GM18507 (cell line): ENCODE measurements around the gene TMIGD2.
"Not testable (repeated sequence)": the region's sequence is repeated elsewhere in the genome, so short reads cannot be mapped to it uniquely, and the experiment has no call there.

Source experiments
- DNase-seq: peaks from one replicate; pipeline ENCODE4 v3.0.0; 2011; ENCODE audit warnings: low read depth; ENCODE audit not compliant: insufficient read length; ENCODE audit errors: extremely low spot score
- FAIRE-seq: peaks from 2 replicates; lab custom pipeline; 2011; peaks lifted over from hg19 to GRCh38; lab: Jason Lieb, UNC

The TMIGD2 gene, protein sequence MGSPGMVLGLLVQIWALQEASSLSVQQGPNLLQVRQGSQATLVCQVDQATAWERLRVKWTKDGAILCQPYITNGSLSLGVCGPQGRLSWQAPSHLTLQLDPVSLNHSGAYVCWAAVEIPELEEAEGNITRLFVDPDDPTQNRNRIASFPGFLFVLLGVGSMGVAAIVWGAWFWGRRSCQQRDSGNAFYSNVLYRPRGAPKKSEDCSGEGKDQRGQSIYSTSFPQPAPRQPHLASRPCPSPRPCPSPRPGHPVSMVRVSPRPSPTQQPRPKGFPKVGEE

DNA sequence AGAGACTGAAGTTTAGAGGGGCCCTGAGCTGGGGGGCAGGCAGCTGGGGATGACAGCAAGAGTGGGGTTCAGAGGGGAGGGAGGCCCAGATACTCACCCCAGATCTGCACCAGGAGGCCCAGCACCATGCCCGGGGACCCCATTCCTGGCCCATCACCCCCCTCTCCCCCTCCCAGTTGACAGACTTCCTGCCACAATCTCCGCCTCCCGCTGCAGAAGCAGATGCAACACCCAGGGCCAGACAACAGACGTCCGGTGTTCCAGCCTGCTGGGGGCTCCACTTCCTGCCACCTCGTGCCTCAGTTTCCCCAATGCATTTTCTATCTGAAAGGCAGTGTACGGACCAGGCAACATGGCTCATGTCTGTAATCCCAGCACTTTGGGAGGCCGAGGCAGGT lies at the start of gene TMIGD2:
Gene TMIGD2, minus strand, starts transcription at position 147 of the 398 bp plus-strand sequence. Its CDS starts 4 bp downstream, at position 143.
- DNase-seq: no peak
- no peak for FAIRE-seq

DNA sequence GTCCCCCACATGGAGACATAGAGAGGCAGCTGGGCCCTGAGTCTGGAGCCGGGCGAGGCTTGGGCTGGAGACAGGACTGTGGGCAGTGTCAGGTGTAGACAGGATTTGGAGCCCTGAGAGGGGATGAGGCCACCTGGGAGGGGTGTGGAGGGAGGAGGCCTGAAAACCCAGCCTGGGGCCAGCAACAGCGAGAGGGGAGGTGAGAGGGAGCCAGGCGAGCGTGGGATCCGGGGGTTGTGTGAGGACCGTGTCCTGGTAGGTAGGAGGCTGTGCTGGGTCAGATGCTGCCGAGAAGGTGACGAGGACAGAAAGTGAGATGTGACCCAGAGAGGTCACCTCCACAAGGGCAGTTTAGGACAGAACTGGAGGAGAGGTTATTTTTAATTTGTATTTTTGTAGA lies 48.5 kb upstream of the TMIGD2 start:
- FAIRE-seq (no peak), DNase-seq (no peak)

DNA sequence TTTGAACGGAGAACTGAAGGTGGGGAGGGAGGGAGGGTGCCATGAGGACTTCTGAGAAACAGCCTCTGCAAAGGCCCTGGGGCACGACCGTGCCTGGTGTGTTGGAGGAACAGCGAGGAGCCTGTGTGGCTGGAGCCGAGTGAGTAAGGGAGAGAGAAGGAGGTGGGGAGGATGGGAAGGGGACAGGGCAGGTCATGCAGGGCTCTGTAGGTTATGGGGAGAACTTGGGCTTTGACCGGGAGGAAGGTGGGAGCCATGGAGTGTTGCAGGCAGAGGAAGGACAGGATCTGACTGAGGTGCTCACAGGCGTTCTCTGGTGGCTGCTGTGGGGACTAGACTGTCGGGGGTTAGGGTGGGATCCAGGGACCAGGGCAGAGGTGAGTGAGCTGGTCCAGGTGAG lies 47.9 kb upstream of the TMIGD2 start:
- FAIRE-seq (no peak), DNase-seq (no peak)

DNA sequence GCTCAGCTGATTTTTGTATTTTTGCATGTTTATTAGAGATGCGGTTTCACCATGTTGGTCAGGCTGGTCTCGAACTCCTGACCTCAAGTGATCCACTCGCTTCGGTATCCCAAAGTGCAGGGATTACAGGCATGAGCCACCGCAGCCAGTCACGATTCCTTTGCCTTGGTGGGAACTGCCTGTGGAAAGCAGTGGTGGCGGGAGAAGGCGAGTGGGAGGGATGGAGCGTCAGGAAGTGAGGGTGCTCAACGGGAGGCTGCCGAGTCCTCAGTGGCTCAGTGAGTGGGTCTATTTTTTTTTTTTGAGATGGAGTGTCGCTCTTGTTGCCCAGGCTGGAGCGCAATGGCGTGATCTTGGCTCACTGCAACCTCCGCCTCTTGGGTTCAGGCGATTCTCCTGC lies 47.0 kb upstream of the TMIGD2 start:
- DNase-seq: not testable (repeated sequence)

DNA sequence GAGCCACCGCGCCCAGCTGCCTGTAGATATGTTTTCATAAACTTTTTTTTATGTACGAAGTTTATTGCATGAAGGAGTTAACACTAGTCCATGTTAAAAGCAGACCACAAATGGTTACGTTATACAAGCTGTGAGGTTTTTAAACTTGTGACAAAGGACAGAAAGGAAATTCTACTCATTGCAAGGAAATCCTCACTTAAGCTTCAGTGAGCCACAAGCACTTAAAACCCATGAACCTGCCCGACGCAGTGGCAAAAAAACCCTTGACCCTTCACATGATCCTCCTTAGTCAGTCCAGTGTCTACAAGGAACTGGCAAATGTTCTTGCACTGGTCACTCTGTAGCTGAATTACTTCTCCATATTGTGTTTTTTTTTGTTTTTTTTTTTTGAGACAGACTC lies 45.3 kb upstream of the TMIGD2 start:
- no peak for FAIRE-seq
- no peak for DNase-seq

More for the DNA sequence above, 47.0 kb upstream of the TMIGD2 start:
- not testable (repeated sequence) for FAIRE-seq

DNA sequence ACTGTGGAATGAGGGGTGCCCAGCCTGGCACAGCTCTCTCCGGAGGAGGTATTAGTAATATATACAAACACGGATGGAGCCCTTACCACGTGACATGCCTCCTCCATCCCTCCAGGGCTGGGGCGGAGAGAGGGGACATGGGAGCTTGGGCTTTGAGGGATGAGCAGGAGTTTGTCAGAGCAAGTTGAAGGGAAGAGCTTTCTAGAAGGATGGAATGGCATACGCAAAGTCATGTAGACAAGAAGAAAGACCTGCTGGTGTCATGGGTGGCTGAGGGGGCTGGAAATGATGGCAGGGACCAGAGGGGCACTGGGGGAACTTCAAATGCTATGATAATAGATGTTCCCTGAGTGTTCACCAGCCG lies 43.8 kb upstream of the TMIGD2 start:
- DNase-seq: no peak
- FAIRE-seq: no peak

DNA sequence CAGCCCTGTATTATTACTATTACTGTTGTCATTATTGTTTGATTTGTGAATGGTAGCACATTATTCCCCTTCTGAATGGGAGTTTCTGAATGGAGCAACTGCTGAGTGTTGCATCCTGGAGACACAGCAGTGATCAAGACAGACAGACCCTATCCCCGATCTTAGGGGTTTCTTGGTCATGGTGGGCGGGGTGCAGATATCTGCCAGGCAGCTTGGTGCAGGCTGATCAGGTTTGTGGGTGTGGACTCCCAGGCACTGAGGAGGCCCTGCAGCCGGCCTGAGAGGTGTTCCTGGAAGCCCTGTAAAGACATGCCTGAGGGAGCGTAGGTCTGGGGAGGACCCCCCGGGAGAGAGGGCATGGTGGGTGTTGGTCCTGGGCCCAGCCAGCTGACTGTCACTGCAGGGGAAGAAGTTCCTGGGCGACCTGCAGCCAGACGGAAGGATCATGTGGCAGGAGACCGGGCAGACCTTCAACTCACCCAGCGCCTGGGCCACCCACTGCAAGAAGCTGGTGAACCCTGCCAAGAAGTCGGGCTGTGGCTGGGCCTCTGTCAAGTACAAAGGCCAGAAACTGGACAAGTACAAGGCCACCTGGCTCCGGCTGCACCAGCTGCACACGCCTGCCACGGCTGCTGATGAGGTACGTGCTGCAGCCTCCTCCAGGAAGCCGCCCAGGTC lies 43.3 kb upstream of the TMIGD2 start:
- DNase-seq: no peak
- no peak for FAIRE-seq

DNA sequence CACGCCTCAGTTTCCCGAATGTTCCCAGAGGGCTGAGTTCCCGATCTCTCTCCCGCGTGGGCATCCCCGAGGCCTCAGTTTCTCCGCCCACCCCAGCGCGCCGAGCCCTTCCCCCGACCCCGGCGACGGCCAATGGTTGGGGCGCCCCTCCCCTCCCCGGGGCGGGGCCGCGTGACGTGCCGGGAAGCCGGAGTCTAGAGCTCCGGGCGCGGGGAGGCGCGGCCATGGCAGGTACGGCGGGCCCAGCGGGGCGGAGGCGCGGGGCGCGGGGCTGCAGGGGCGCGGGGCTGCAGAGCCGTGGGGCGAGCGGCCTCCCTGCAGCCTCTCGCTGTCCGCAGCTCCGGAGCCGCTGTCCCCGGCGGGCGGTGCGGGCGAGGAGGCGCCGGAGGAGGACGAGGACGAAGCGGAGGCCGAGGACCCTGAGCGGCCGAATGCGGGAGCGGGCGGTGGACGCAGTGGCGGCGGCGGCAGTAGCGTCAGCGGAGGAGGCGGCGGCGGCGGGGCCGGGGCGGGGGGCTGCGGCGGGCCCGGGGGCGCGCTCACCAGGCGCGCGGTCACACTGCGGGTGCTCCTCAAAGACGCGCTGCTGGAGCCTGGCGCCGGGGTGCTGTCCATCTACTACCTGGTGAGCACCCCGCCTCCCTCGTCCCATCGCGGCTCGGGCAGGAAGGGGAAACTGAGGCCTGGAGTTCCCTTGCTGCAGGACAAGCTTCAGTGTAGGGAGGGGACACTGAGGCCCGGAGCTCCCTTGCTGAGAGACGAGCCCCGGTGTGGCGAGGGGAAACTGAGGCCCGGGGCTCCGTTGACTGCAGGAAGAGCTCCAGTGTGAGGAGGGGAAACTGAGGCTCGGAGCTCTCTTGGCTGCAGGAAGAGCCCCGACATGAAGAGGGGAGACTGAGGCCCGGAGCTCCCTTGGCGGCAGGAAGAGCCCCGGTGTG lies 41.5 kb upstream of the TMIGD2 start, which contains the start of gene MPND:
Gene MPND, plus strand, starts transcription at position 193 of the 938 bp plus-strand sequence. Its CDS starts 32 bp downstream, at position 225.
- peak; percentile 68 for DNase-seq
- peak; percentile 85 for FAIRE-seq

DNA sequence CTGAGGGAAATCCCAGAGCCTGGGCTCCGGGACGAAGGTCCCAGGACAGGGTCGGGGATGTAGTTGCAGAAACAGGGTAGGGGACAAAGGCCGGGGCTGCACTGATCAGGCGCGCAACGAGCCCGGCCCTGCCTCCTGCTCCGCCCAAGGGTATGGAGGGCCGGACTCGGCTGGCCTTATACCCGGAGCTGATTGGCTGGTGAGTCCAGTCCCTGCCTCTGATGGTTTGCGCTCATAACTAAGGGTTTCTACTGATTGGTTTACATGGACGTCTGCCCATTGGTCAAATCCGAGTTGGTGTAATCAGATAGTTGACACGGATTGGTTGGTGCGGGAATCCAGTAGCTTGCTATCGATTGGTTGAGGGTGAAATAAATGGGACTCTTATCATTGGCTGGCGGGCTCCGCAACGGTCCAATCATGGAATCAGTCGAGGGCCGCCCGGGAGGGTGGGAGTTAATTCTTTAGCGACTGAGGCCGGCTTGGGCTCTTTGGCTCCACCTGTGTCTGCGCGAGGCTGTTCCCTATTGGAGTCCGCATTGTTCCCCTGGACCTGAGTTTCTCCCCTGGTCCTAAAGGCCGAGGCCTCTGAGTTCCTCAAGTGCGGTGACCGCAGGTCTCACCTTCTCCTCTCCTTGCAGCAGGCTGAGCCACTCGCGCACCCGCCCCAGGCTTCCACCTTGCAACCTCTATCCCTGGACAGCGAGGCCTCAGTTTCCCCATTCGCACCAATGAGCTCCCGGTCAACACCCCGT lies 40.6 kb upstream of the TMIGD2 start:
- FAIRE-seq (peak; percentile 99), DNase-seq (peak; percentile 84)

DNA sequence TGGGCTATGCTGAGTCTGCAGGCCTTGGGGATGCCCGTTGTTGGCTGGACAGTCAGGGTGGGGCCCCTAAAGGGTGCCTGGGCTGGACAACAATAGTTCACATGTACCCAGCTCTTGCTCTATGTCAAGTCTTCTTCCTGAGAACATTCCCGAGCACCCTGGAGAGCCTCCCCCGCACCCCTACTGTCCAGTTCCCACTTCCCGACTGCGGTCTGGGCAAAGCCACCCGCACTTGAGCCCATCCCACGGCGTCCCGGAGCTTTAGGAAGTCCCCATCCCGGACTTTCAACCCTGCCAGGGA lies 40.1 kb upstream of the TMIGD2 start:
- FAIRE-seq (no peak), DNase-seq (no peak)

DNA sequence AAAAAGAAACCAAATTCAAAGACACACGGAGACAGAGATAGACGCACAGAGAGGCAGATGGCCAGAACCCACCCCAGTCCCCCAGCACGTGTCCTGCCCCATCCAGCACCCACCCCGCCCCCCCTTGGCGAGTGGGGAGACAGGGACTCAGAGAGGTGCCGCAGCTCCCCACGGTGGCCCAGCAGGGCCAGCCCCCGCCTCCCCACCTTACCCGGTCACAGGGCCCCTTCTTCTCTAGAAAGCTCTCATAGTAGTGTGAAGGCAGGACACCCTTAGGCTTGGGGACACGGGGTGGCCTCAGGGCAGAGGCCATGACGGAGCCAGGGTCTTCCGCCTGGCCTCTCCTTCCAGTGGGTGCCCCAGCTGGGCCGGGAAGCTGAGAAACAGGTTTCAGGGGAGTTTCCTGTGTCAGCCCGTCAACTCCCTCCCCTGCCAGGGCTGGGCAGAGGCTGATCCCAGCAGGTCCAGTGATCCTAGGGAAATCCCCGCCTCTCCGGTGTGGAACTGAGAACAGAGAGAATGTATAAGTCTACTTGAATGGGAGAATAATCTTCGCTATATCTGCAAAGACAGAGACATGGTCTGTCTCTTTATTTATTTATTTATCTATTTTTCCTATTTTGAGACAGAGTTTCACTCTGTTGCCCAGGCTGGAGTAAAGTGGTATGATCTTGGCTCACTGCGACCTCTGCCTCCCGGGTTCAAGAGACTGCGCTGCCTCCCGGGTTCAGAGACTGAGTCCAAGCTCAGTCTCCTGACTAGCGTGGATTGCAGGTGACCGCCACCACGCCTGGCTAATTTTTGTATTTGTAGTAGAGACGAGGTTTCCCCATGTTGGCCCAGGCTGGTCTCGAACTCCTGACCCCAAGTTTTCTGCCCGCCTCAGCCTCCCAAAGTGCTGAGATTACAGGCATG lies 36.5 kb upstream of the TMIGD2 start, which contains the start of gene STAP2:
Gene STAP2, minus strand, starts transcription at position 387 of the 915 bp plus-strand sequence. Its CDS starts 74 bp downstream, at position 313.
- DNase-seq (no peak), FAIRE-seq (no peak)

DNA sequence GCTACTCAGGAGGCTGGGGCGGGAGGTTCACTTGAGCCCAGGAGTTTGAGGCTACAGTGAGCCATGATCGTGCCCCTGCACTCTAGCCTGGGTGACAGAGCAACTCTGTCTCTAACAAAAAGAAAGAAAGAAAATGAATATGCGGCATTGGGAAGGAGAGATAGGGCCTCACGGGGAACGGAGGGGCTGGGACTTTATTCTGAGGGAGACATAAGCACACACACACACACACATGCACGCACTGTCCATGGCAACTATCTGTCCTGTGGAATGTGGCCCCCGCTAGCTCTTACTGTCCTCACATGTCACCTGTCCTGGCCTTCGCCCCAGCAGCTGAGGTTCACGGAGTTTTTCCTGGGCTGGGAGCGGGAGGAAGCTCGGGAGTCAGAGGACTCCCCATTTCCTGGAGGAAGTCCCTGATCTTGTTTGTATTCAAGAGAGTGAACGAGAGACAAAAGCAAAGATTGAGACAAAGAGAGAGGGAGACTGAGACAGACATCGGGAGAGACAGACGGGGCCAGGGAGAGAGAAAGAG lies 35.8 kb upstream of the TMIGD2 start:
- FAIRE-seq: peak; percentile 42

DNA sequence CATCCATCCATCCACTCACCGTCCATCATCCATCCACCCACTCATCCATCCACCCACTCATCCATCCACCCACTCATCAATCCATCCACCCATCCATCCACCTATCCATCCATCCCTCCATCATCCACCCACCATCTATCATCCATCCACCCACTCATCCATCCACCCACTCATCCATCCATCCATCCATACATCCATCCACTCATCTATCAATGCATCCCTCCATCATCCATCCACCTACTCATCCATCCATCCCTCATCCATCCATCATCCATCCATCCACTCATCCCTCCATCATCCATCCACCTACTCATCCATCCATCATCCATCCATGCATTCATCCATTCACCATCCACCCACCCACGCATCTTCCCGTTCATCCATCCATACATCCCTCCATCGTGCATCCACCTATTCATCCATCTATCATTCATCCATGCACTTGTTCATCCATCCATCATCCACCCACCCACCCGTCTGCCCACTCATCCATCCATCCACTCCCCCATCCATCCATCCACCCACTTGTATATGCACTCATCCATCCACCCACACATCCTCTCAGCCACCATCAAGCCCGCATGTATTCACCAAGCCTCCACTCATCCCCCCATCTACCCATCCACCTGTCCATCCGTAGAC lies 32.9 kb upstream of the TMIGD2 start:
- FAIRE-seq (no peak), DNase-seq (no peak)

More for the DNA sequence above, 35.8 kb upstream of the TMIGD2 start:
- DNase-seq: no peak

DNA sequence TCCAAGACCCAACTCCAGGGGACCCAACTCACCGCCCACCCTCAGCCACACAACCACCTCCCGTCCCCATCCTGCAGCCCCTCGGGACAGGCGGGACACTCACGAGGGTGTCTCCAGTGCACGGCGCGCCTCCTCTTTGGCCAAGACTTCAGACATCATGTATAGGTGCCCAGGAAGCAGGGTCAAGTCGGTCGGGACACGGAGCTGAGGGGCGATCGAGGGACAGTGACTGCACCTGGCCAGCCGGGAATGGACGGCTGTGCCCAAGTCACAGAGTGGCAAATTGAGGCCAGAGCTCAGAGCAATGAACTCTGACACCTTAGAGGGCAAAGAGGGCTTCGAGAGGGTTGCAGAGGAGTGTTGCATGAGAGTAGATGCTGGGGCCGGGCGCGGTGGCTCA lies 27.7 kb upstream of the TMIGD2 start:
- no peak for FAIRE-seq

DNA sequence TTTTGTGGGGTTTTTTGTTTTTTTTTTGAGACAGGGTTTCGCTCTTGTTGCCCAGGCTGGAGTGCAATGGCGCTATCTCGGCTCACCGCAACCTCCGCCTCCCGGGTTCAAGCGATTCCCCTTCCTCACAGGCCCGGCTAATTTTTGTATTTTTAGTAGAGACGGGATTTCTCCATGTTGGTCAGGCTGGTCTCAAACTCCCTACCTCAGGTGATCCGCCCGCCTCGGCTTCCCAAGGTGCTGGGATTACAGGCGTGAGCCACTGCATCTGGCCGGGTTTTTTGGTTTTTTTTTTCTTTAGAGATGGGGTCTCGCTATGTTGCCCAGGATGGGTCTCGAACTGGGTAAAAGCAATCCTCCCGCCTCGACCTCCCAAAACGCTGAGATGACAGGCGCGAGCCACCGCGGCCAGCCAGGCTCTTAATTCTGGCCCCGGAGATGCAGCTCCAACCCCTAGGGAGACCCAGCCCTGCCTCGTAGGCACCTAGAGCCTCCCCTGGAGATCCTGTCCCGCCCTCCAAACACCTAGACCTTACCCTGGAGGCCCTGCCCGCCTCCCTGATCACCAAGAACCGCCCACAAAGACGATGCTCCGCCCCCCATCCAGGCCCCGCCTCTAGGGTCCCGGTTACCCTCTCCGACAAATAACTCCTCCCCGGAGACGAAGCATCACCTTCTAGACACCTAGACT lies 26.9 kb upstream of the TMIGD2 start:
- FAIRE-seq: peak; percentile 63
- DNase-seq: not testable (repeated sequence)

More for the DNA sequence above, 27.7 kb upstream of the TMIGD2 start:
- no peak for DNase-seq

DNA sequence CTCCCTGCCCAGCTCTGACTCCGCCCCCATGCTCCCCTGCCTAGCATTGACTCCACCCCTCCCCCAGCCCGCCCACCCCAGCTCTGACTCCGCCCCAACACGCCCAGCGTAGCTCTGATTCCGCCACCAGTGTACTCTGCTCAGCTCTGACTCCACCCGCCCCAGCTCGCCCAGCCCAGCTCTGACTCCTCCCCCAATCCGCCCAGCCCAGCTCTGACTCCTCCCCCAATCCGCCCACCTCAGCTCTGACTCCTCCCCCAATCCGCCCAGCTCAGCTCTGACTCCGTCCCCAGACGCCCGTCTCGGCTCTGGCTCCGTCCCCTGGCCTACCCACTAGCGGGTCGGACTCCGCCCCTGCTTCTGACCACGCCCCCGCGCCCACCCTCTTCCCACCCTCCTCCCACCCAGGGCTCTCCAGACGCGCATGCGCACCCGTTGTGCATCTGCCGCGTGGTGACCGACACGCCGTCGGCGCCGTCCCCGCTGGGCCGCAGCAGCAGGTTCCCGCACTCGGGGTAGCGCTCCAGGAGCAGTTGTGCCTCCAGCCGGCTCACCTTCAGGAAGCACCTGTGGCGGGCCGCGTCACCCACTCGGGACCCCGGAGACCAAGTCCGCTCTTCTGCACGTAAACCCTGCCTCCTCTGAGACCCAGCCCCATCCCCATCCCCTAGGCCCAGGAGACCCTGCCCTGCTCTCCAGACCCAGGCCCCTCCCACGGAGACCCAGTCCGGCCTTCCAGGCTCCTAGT lies 26.2 kb upstream of the TMIGD2 start:
- FAIRE-seq: peak; percentile 98
- DNase-seq: peak; percentile 95
